Tibial nerve (tissue), 4 donors: Measurements from ENCODE around the gene ARTN. TPM values are rescaled to one million over a fixed set of nuclear protein-coding genes. Genes with fewer than 3 reads are reported as not detected.

Experiments used
- DNase-seq, 2 donors: peaks; one replicate each; pipeline ENCODE4 v3.0.0-alpha.2; 2019; ENCODE audit warnings: low spot score in 2 of 2
- H3K27ac ChIP-seq, 4 donors: fragments of 200-600 bp; sonication (generic) in 3 of 4; one replicate each; pipeline ENCODE4 v1.5.1; 2017 to 2019; ENCODE audit warnings: mild to moderate bottlenecking in 1 of 4
- H3K27me3 ChIP-seq, 2 donors: fragments of 200-600 bp; sonication (generic) in 1 of 2; one replicate each; pipeline versions ENCODE4 v1.5.1 to v1.6.0; 2017 to 2019
- H3K36me3 ChIP-seq, 3 donors: fragments of 200-600 bp; sonication (generic); one replicate each; pipeline ENCODE4 v1.5.1; 2018 to 2019
- H3K4me1 ChIP-seq, 4 donors: fragments of 200-600 bp; sonication (generic) in 3 of 4; one replicate each; pipeline ENCODE4 v1.5.1; 2017 to 2019
- H3K4me3 ChIP-seq, 4 donors: fragments of 200-600 bp; sonication (generic) in 3 of 4; one replicate each; pipeline ENCODE4 v1.5.1; 2017 to 2019; ENCODE audit warnings: mild to moderate bottlenecking in 1 of 4, moderate library complexity in 1 of 4
- H3K9me3 ChIP-seq, 4 donors: fragments of 200-600 bp; sonication (generic) in 3 of 4; one replicate each; pipeline ENCODE4 v1.5.1; 2017 to 2019
- CTCF ChIP-seq, 5 experiments: fragments of 200-600 bp in 3 of 5; fragments of 450-650 bp in 2 of 5; sonication (generic) in 3 of 5; IDR thresholded peaks; one replicate each; pipeline ENCODE4 v1.5.1; 2016 to 2019; ENCODE audit warnings: antibody characterized with exemption in 5 of 5, mild to moderate bottlenecking in 3 of 5, moderate library complexity in 2 of 5
- EP300 ChIP-seq, 2 donors: sonication (generic); formaldehyde crosslinking; IDR thresholded peaks; one replicate each; pipeline ENCODE4 v1.6.1; 2017; ENCODE audit warnings: antibody characterized with exemption in 2 of 2, mild to moderate bottlenecking in 1 of 2
- POLR2A ChIP-seq, 2 donors: fragments of 450-650 bp; IDR thresholded peaks; one replicate each; pipeline ENCODE4 v1.6.1; 2017; ENCODE audit warnings: antibody characterized with exemption in 2 of 2, mild to moderate bottlenecking in 2 of 2, moderate library complexity in 2 of 2
- WGBS, 2 donors: methylation state at CpG; one replicate each; pipeline ENCODE4 v1.1.5; 2018; 5-methylcytosine and 5-hydroxymethylcytosine counted together
- total RNA-seq, 4 donors: library from RNA; depleted of rRNA; stranded (reverse); fragments of >200 nt; gene quantifications; one replicate each; pipeline ENCODE4 v1.1.0, GENCODE V29; 2016

ARTN gene
- total RNA-seq, 4 donors from 2014 or later: 0.66 to 1.4 TPM; not detected in 2

GRCh38 chr1:43973981-43974442 lies 40.4 kb downstream of the ARTN start:
- Histone ChIP-seq H3K9me3 (no peaks in the 10 kb centered on the region), H3K36me3 (peaks cover 0 to 42% (median 0%) of the 10 kb centered on the region in 3 donors), H3K4me3 (peak overlapping the region; percentile 72 to 91 (median 82)), H3K27ac (peak overlapping the region; percentile 66 to 95 (median 94)), H3K27me3 (no peaks in the 10 kb centered on the region), H3K4me1 (peaks cover 3 to 65% (median 29%) of the 10 kb centered on the region in 4 donors)
- no peak for TF ChIP-seq EP300 (IDR thresholded peaks at IDR 0.05)
- TF ChIP-seq POLR2A (IDR thresholded peaks at IDR 0.05): no peak
- TF ChIP-seq CTCF (IDR thresholded peaks at IDR 0.05): no peak
- DNase-seq: no peak
- WGBS, 2 donors: 43 to 46% methylated on average over 9 of the region's 9 CpGs

- Histone ChIP-seq H3K27ac (peak within 1 kb of the TSS; percentile 66 to 95 (median 94)), H3K4me3 (peak within 1 kb of the TSS; percentile 72 to 91 (median 82)), H3K27me3 (no peaks in the 10 kb centered on the region), H3K9me3 (no peaks in the 10 kb centered on the region), H3K36me3 (peaks cover 0 to 42% (median 0%) of the 10 kb centered on the region in 3 donors), H3K4me1 (peaks cover 3 to 63% (median 30%) of the 10 kb centered on the region in 4 donors)
- TF ChIP-seq POLR2A (IDR thresholded peaks at IDR 0.05) (peak; percentile 91 to 95), CTCF (IDR thresholded peaks at IDR 0.05) (peak in 4 of 5 experiments; percentile 14 to 77 (median 57)), EP300 (IDR thresholded peaks at IDR 0.05) (peak; percentile 81 to 96)
- 0% methylated on average over 54 to 59 of the region's 93 CpGs for WGBS, 2 donors
- DNase-seq: peak; percentile 96 to 97
These were observed 41.0 kb downstream of the ARTN start, which contains the start of gene ATP6V0B for GRCh38 chr1:43974443-43975248. ATP6V0B (plus strand) TSS chr1:43974960; CDS start chr1:43975041, 81 bp downstream.

- H3K4me1 ChIP-seq: peaks cover 3 to 67% (median 32%) of the 10 kb centered on the region in 4 donors
- H3K27me3 ChIP-seq: no peaks in the 10 kb centered on the region
- peak overlapping the region; percentile 66 to 95 (median 94) for H3K27ac ChIP-seq
- no peak for TF ChIP-seq EP300 (IDR thresholded peaks at IDR 0.05)
- TF ChIP-seq POLR2A (IDR thresholded peaks at IDR 0.05): no peak
- TF ChIP-seq CTCF (IDR thresholded peaks at IDR 0.05): no peak
- H3K4me3 ChIP-seq: peak overlapping the region; percentile 72 to 91 (median 82)
- 1 to 3% methylated on average over 28 to 34 of the region's 34 CpGs for WGBS, 2 donors
- DNase-seq: peak in 1 of 2 donors; percentile 59
- peaks cover 0 to 42% (median 0%) of the 10 kb centered on the region in 3 donors for H3K36me3 ChIP-seq
- H3K9me3 ChIP-seq: no peaks in the 10 kb centered on the region
These were observed 41.8 kb downstream of the ARTN start for GRCh38 chr1:43975249-43975961.

GRCh38 chr1:43976045-43976444 lies 42.4 kb downstream of the ARTN start:
- H3K4me1 ChIP-seq: peaks cover 0 to 67% (median 28%) of the 10 kb centered on the region in 4 donors
- no peaks in the 10 kb centered on the region for H3K9me3 ChIP-seq
- no peaks in the 10 kb centered on the region for H3K27me3 ChIP-seq
- 78 to 81% methylated on average over 3 to 4 of the region's 4 CpGs for WGBS, 2 donors
- H3K36me3 ChIP-seq: peaks cover 0 to 42% (median 0%) of the 10 kb centered on the region in 3 donors
- H3K27ac ChIP-seq: peak overlapping the region in 3 of 4 donors; percentile 92 to 95 (median 95)
- H3K4me3 ChIP-seq: peak overlapping the region; percentile 72 to 91 (median 82)
- no peak for TF ChIP-seq POLR2A (IDR thresholded peaks at IDR 0.05)
- no peak for TF ChIP-seq EP300 (IDR thresholded peaks at IDR 0.05)
- no peak for TF ChIP-seq CTCF (IDR thresholded peaks at IDR 0.05)
- DNase-seq: no peak
